Measurements from ENCODE around the gene ZPBP2. TPM values are rescaled to one million over a fixed set of nuclear protein-coding genes. Genes with fewer than 3 reads are reported as not detected.
A peak's percentile ranks its signal among the peaks of the same experiment; 100 is the strongest.

The ZPBP2 gene
- total and polyA plus RNA-seq, 2 of the 13 experiments (the other 11 are each of a cell fraction or from before 2014, with no cell fraction given): not detected

DNA sequence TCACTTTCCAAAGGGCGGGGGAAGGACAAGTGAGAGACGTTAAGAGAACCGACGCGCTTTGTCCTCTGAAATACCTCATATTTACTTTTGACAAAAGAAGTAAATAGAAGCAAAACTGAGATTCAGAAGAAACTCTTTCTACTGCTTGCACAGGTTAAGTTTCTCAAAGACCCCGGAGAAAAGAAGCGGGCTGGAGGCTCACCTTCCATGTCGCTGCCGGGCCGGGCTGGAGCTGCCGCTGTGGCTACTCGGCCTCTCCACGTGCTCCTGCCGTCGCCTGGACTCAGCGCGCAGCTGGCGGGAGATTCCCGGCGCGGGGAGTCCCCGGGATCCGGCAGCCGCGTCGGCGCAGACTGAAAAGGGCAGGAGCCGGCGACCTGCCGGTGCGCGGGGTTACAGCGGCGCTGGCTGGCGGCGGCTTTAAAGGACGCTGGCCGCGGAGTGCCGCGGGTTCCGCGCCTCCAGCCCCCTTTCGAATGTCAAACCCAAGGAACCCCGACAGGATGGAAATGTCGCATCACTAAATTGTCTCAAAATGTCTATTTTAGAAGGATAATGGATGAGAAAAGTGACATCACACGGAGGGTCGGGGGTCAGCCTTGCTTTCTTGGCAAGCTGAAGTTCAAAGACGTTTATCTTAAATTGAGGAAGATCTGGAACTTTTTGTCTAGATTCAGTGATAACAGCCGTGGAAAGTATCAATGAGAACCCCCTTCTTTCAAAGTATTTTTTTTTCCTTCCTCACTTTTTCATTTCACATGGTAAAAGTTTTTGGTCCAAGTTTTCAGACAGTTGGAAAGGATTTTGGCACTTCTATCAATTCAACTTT lies 3.9 kb upstream of the ZPBP2 start, which contains the start of gene IKZF3 (continued):
- TF ChIP-seq ATRX (CRISPR knock-in tag; IDR thresholded peaks at IDR 0.05; ENCODE audit: borderline replicate concordance) (no peak), ZNF251 (CRISPR knock-in tag; IDR thresholded peaks at IDR 0.05) (0 out of 2 replicates have a peak, but pooled peaks have one; percentile 54), ARID2 (CRISPR knock-in tag; IDR thresholded peaks at IDR 0.05; ENCODE audit: borderline replicate concordance) (0 out of 2 replicates have a peak, but pooled peaks have one; percentile 75), ZSCAN5A (CRISPR knock-in tag; IDR thresholded peaks at IDR 0.05; ENCODE audit: borderline replicate concordance) (peak; percentile 96), MAFF (IDR thresholded peaks at IDR 0.05; ENCODE audit: low read depth, low read length) (no peak), KDM5A (IDR thresholded peaks at IDR 0.05; ENCODE audit: borderline replicate concordance, low read length) (no peak), ZNF18 (CRISPR knock-in tag; IDR thresholded peaks at IDR 0.05; ENCODE audit: insufficient replicate concordance) (peak; percentile 91), SCMH1 (CRISPR knock-in tag; IDR thresholded peaks at IDR 0.05; ENCODE audit: borderline replicate concordance) (no peak; the same call in 1 of the 2 replicates), TSC22D2 (CRISPR knock-in tag; IDR thresholded peaks at IDR 0.05; ENCODE audit: borderline replicate concordance) (peak; percentile 96), ZNF792 (CRISPR knock-in tag; IDR thresholded peaks at IDR 0.05) (peak; percentile 97), JUN (CRISPR knock-in tag; IDR thresholded peaks at IDR 0.05) (peak; percentile 59; the same call in 1 of the 2 replicates), ZNF281 (CRISPR knock-in tag; IDR thresholded peaks at IDR 0.05; ENCODE audit: borderline replicate concordance) (peak; percentile 56; the same call in 1 of the 2 replicates), TOE1 (CRISPR knock-in tag; IDR thresholded peaks at IDR 0.05) (peak; percentile 94; the same call in 1 of the 2 replicates)
- TF ChIP-seq, protein P1, sequence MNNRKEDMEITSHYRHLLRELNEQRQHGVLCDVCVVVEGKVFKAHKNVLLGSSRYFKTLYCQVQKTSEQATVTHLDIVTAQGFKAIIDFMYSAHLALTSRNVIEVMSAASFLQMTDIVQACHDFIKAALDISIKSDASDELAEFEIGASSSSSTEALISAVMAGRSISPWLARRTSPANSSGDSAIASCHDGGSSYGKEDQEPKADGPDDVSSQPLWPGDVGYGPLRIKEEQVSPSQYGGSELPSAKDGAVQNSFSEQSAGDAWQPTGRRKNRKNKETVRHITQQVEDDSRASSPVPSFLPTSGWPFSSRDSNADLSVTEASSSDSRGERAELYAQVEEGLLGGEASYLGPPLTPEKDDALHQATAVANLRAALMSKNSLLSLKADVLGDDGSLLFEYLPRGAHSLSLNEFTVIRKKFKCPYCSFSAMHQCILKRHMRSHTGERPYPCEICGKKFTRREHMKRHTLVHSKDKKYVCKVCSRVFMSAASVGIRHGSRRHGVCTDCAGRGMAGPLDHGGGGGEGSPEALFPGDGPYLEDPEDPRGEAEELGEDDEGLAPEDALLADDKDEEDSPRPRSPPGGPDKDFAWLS (CRISPR knock-in tag; IDR thresholded peaks at IDR 0.05; ENCODE audit: borderline replicate concordance): no peak
- TF ChIP-seq, protein P2, sequence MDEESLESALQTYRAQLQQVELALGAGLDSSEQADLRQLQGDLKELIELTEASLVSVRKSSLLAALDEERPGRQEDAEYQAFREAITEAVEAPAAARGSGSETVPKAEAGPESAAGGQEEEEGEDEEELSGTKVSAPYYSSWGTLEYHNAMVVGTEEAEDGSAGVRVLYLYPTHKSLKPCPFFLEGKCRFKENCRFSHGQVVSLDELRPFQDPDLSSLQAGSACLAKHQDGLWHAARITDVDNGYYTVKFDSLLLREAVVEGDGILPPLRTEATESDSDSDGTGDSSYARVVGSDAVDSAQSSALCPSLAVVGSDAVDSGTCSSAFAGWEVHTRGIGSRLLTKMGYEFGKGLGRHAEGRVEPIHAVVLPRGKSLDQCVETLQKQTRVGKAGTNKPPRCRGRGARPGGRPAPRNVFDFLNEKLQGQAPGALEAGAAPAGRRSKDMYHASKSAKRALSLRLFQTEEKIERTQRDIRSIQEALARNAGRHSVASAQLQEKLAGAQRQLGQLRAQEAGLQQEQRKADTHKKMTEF (CRISPR knock-in tag; IDR thresholded peaks at IDR 0.05): peak; percentile 98
